Hepatocyte (in vitro differentiated cells): ENCODE measurements around the gene MSI2. TPM values are rescaled to one million over a fixed set of nuclear protein-coding genes. Genes with fewer than 3 reads are reported as not detected.

Experiments
- DNase-seq: peaks from one replicate; pipeline ENCODE4 v3.0.0-alpha.2; 2016; ENCODE audit warnings: low spot score
- H2AFZ ChIP-seq: fragments of 200-600 bp; sonication (generic); 2 replicates; pipeline ENCODE4 v1.6.0; 2016; ENCODE audit warnings: antibody characterized with exemption, mild to moderate bottlenecking
- H3K27ac ChIP-seq: fragments of 200-600 bp; sonication (generic); 2 replicates; pipeline ENCODE4 v1.5.1; 2016; ENCODE audit warnings: mild to moderate bottlenecking
- H3K27me3 ChIP-seq: fragments of 200-600 bp; sonication (generic); 2 replicates; pipeline ENCODE4 v1.6.1; 2016
- H3K36me3 ChIP-seq: fragments of 200-600 bp; sonication (generic); replicated peaks from 2 replicates; pipeline ENCODE4 v1.5.1; 2016; ENCODE audit warnings: low read depth; ENCODE audit not compliant: insufficient read depth
- H3K4me1 ChIP-seq: fragments of 200-600 bp; sonication (generic); 2 replicates; pipeline ENCODE4 v1.5.1; 2016; ENCODE audit warnings: mild to moderate bottlenecking, moderate library complexity; ENCODE audit not compliant: insufficient read depth
- H3K4me2 ChIP-seq: fragments of 200-600 bp; sonication (generic); 2 replicates; pipeline ENCODE4 v1.6.0; 2016
- H3K4me3 ChIP-seq: fragments of 200-600 bp; sonication (generic); 2 replicates; pipeline ENCODE4 v1.5.1; 2016; ENCODE audit warnings: mild to moderate bottlenecking
- H3K79me2 ChIP-seq: fragments of 200-600 bp; sonication (generic); 2 replicates; pipeline ENCODE4 v1.6.0; 2017; ENCODE audit warnings: mild to moderate bottlenecking
- H3K9me2 ChIP-seq: fragments of 200-600 bp; sonication (generic); replicated peaks from 2 replicates; pipeline ENCODE4 v1.6.0; 2017; ENCODE audit warnings: mild to moderate bottlenecking; ENCODE audit not compliant: insufficient read depth
- H3K9me3 ChIP-seq: fragments of 200-600 bp; sonication (generic); 2 replicates; pipeline ENCODE4 v1.5.1; 2016; ENCODE audit warnings: low read depth, mild to moderate bottlenecking
- H4K20me1 ChIP-seq: fragments of 200-600 bp; sonication (generic); 2 replicates; pipeline ENCODE4 v1.6.0; 2016; ENCODE audit warnings: mild to moderate bottlenecking; ENCODE audit not compliant: insufficient read depth, poor library complexity, severe bottlenecking
- EZH2 ChIP-seq: fragments of 200-600 bp; sonication (generic); IDR thresholded peaks from 2 replicates; pipeline ENCODE4 v1.6.1; 2016; ENCODE audit warnings: antibody characterized with exemption, mild to moderate bottlenecking, borderline replicate concordance
- EZH2phosphoT487 ChIP-seq: fragments of 200-600 bp; sonication (generic); IDR thresholded peaks from one replicate; pipeline ENCODE4 v1.6.1; 2018; ENCODE audit warnings: antibody characterized with exemption, mild to moderate bottlenecking, low read depth, moderate library complexity; ENCODE audit not compliant: unreplicated experiment, severe bottlenecking
- WGBS: methylation state at CpG from one replicate; pipeline ENCODE4 v1.1.6; 2016; ENCODE audit warnings: low lambda C conversion rate; ENCODE audit errors: missing lambda C conversion rate; 5-methylcytosine and 5-hydroxymethylcytosine counted together
- polyA plus RNA-seq: library from polyadenylated mRNA; unstranded; fragments of >200 nt; fragmentation: Nextera tagmentation; extraction: Ambion mirVana; gene quantifications from 2 replicates; pipeline ENCODE4 v1.2.1, GENCODE V29; 2016
- total RNA-seq: library from RNA; depleted of rRNA; stranded (reverse); fragments of >200 nt; gene quantifications from 2 replicates; pipeline ENCODE4 v1.2.3, GENCODE V29; 2014
- TF ChIP-seq, protein P1 (sequence below): fragments of 200-600 bp; sonication (generic); IDR thresholded peaks from 2 replicates; pipeline ENCODE4 v1.5.1; 2016; ENCODE audit warnings: antibody characterized with exemption, mild to moderate bottlenecking; ENCODE audit not compliant: poor library complexity

The MSI2 gene
- total and polyA plus RNA-seq, 2 experiments from 2014 or later: 16.1 to 60.6 TPM

DNA sequence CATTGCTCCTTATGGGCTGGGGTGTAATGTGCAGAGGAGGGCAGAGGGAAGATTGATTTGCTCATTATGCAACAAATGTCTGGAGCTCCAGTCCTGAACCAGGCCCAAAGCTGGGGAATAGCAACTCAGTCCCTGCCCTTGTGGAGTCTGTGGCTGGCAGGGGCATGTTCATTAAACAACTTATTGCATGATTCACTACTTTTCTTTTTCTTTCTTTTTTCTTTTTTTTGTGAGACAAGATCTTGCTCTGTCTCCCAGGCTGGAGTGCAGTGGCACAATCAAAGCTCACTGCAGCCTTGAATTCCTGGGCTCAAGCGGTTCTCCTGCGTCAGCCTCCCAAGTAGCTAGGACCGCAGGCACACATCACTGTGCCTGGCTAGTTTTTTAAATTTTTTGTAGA is 23.1 kb downstream of the MSI2 start:
- Histone ChIP-seq H3K4me2 (no peak overlapping the region), H3K9me3 (no peaks in the 10 kb centered on the region), H4K20me1 (no peaks in the 10 kb centered on the region), H3K9me2 (no peaks in the 10 kb centered on the region), H3K79me2 (peaks cover 72% of the 10 kb centered on the region), H2AFZ (no peak overlapping the region), H3K4me3 (no peak overlapping the region), H3K36me3 (no peaks in the 10 kb centered on the region), H3K27ac (no peak overlapping the region), H3K4me1 (peaks cover 9% of the 10 kb centered on the region), H3K27me3 (no peaks in the 10 kb centered on the region)
- TF ChIP-seq EZH2 (no peak), EZH2phosphoT487 (no peak)
- TF ChIP-seq, protein P1, sequence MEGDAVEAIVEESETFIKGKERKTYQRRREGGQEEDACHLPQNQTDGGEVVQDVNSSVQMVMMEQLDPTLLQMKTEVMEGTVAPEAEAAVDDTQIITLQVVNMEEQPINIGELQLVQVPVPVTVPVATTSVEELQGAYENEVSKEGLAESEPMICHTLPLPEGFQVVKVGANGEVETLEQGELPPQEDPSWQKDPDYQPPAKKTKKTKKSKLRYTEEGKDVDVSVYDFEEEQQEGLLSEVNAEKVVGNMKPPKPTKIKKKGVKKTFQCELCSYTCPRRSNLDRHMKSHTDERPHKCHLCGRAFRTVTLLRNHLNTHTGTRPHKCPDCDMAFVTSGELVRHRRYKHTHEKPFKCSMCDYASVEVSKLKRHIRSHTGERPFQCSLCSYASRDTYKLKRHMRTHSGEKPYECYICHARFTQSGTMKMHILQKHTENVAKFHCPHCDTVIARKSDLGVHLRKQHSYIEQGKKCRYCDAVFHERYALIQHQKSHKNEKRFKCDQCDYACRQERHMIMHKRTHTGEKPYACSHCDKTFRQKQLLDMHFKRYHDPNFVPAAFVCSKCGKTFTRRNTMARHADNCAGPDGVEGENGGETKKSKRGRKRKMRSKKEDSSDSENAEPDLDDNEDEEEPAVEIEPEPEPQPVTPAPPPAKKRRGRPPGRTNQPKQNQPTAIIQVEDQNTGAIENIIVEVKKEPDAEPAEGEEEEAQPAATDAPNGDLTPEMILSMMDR: no peak
- 93% methylated on average over 3 of the region's 3 CpGs for WGBS
- DNase-seq: no peak

DNA sequence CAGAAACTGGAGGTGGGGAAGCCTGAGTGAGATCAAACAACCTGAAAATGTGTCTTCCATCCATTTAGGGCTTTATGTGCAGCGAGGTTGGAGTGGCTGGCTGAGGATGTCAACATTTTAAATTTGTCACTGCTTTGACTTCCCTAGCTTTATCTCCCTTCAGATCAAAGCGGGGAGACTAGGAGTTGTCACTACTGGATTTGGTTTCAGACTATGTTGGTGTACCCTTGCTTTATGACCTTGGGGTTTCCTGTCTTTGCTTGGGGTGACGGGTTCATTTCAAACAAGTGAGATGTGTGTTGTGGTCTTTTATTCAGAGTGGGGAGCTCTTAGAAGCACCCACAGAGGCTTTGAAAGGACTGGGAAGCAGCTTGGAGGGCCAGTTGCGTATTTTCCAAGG is 25.6 kb downstream of the MSI2 start:
- no peaks in the 10 kb centered on the region for H3K9me3 ChIP-seq
- TF ChIP-seq EZH2: no peak
- TF ChIP-seq, protein P1: no peak
- TF ChIP-seq EZH2phosphoT487: no peak
- H3K4me1 ChIP-seq: peaks cover 12% of the 10 kb centered on the region
- no peaks in the 10 kb centered on the region for H3K36me3 ChIP-seq
- DNase-seq: no peak
- no peak overlapping the region for H2AFZ ChIP-seq
- peaks cover 60% of the 10 kb centered on the region for H3K79me2 ChIP-seq
- H3K9me2 ChIP-seq: no peaks in the 10 kb centered on the region
- H3K4me2 ChIP-seq: no peak overlapping the region
- H3K27me3 ChIP-seq: no peaks in the 10 kb centered on the region
- H3K27ac ChIP-seq: no peak overlapping the region
- no peak overlapping the region for H3K4me3 ChIP-seq
- 80% methylated on average over 4 of the region's 4 CpGs for WGBS
- no peaks in the 10 kb centered on the region for H4K20me1 ChIP-seq

DNA sequence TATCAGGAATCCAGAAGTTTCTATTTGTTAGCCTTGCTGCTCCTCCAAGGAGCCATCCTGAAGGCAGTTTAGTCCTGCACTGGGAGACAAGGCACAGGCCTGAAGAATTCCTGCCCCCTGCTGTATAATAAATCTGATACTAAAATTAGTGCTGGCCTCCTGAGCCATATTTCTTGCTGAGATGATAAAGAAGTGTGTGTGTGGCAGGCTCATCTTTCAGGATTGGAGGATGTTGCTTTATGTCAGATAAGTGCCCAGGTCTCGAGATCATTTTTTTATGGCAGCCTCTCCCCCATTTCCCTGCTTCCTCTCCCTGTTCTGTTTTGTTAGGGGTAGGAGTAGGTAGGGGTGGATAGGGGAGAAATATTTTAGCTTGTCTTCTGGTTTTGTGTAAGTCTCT is 26.0 kb downstream of the MSI2 start:
- Histone ChIP-seq H2AFZ (no peak overlapping the region), H3K9me3 (no peaks in the 10 kb centered on the region), H4K20me1 (no peaks in the 10 kb centered on the region), H3K4me1 (peaks cover 12% of the 10 kb centered on the region), H3K9me2 (no peaks in the 10 kb centered on the region), H3K27me3 (no peaks in the 10 kb centered on the region), H3K79me2 (peaks cover 60% of the 10 kb centered on the region), H3K27ac (no peak overlapping the region), H3K4me3 (no peak overlapping the region), H3K36me3 (no peaks in the 10 kb centered on the region), H3K4me2 (no peak overlapping the region)
- no peak for DNase-seq
- TF ChIP-seq EZH2 (no peak), EZH2phosphoT487 (no peak)
- TF ChIP-seq, protein P1: no peak
- WGBS: 68% methylated on average over 1 of the region's 1 CpG

DNA sequence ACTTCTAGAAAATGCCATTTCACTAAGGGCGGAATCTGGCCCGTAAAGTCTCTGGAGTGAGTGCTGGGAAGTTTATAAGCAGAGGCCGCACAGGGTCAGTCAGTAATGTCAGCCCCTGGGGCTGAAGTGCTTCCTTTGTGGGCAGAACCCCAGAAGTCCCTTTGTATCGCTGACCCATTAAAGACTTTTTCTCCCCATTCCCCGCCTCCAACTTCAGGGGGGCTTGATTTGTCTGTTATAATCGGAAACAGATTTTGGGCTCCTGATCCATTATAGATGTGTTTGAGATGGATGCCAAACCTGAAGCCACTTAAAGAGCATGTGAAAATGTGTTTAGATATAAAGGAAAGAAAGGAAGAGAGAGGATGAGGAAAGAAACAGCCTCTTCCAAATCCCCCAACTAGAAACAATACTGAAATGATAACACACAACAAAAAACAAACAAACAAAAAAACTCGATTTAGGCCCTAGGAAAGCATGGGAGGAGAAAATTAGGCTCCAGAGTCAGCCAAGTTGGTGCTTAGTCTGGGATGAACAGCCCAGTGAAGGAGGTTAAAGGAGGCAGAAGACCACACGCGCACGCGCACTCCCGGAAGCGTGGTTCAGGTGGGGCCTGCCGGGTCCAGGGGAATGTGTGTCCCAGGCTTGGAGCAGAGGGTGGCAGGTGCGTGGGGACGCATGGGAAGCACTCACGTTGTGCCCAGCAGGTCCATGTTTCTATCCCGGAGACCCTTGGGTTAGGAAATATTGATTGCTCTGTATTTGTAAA is 27.1 kb downstream of the MSI2 start:
- Histone ChIP-seq H4K20me1 (no peaks in the 10 kb centered on the region), H2AFZ (no peak overlapping the region), H3K27ac (peak overlapping the region; percentile 24), H3K4me2 (peak overlapping the region; percentile 10), H3K36me3 (no peaks in the 10 kb centered on the region), H3K9me3 (no peaks in the 10 kb centered on the region), H3K4me3 (no peak overlapping the region), H3K27me3 (no peaks in the 10 kb centered on the region), H3K9me2 (no peaks in the 10 kb centered on the region), H3K4me1 (peaks cover 18% of the 10 kb centered on the region), H3K79me2 (peaks cover 66% of the 10 kb centered on the region)
- TF ChIP-seq EZH2: no peak
- TF ChIP-seq, protein P1: no peak
- no peak for TF ChIP-seq EZH2phosphoT487
- 64% methylated on average over 18 of the region's 18 CpGs for WGBS
- DNase-seq: no peak
